Gastrocnemius medialis (tissue), 4 donors: Measurements from ENCODE around the gene NECAB3. TPM values are rescaled to one million over a fixed set of nuclear protein-coding genes. Genes with fewer than 3 reads are reported as not detected.

Experiments
- ATAC-seq, 2 donors: fragments of 150-250 bp; one replicate each; pipeline ENCODE4 v1.9.1; 2016
- DNase-seq, 2 donors: peaks; one replicate each; pipeline ENCODE4 v3.0.0-alpha.2; 2019
- H3K27ac ChIP-seq, 4 donors: fragments of 200-600 bp; sonication (generic); 1 replicate in 1 of 4; 2 replicates in 3 of 4; pipeline ENCODE4 v1.5.1; 2016 to 2018; ENCODE audit warnings: mild to moderate bottlenecking in 2 of 4, moderate library complexity in 1 of 4
- H3K27me3 ChIP-seq, 3 donors: fragments of 200-600 bp; sonication (generic) in 2 of 3; 1 replicate in 1 of 3; 2 replicates in 2 of 3; pipeline versions ENCODE4 v1.5.1 to v1.6.0; 2016 to 2019; ENCODE audit warnings: mild to moderate bottlenecking in 1 of 3, moderate library complexity in 1 of 3
- H3K36me3 ChIP-seq, 2 donors: fragments of 200-600 bp; sonication (generic) in 1 of 2; one replicate each; pipeline ENCODE4 v1.5.1; 2017 to 2018
- H3K4me1 ChIP-seq, 2 donors: fragments of 200-600 bp; sonication (generic) in 1 of 2; one replicate each; pipeline ENCODE4 v1.5.1; 2016 to 2017; ENCODE audit warnings: mild to moderate bottlenecking in 2 of 2
- H3K4me3 ChIP-seq, 4 donors: fragments of 200-600 bp; sonication (generic) in 3 of 4; 1 replicate in 1 of 4; 2 replicates in 3 of 4; pipeline ENCODE4 v1.5.1; 2016 to 2019; ENCODE audit warnings: mild to moderate bottlenecking in 2 of 4
- H3K9me3 ChIP-seq, 3 donors: fragments of 200-600 bp; sonication (generic) in 2 of 3; 1 replicate in 1 of 3; 2 replicates in 2 of 3; pipeline ENCODE4 v1.5.1; 2016 to 2019
- POLR2A ChIP-seq, 2 donors: fragments of 450-650 bp; IDR thresholded peaks; one replicate each; pipeline ENCODE4 v1.6.1; 2017; ENCODE audit warnings: antibody characterized with exemption in 2 of 2, mild to moderate bottlenecking in 2 of 2, moderate library complexity in 2 of 2
- in situ Hi-C, 4 donors: fragments of 200-750 bp; cut with MboI; loops; one replicate each; pipeline versions ENCODE4 v1.15.0 to v1.8.0; 2017; ENCODE audit warnings: low sequenced_read_pairs in 4 of 4
- intact Hi-C: fragments of 100-400 bp; cut with DNase I; formaldehyde crosslinking; loops from one replicate; pipeline ENCODE4 v1.15.1; 2023; ENCODE audit warnings: low total_unique reads
- total RNA-seq, 4 donors: library from RNA; depleted of rRNA; stranded (reverse); fragments of >200 nt; gene quantifications; one replicate each; pipeline versions ENCODE4 v1.1.0 to v1.2.3, GENCODE V29; 2016
- TF ChIP-seq, protein P1 (sequence below), 5 experiments: fragments of 450-650 bp in 3 of 5; fragments of 200-600 bp in 2 of 5; sonication (generic) in 2 of 5; IDR thresholded peaks in 4 of 5; conservative IDR thresholded peaks in 1 of 5; 1 replicate in 4 of 5; 2 replicates in 1 of 5; pipeline ENCODE4 v1.5.1; 2016 to 2019; ENCODE audit warnings: antibody characterized with exemption in 5 of 5, mild to moderate bottlenecking in 3 of 5, moderate library complexity in 3 of 5

The NECAB3 gene
- total RNA-seq, 4 donors from 2014 or later = 72.3 to 127 (median 107) TPM

DNA sequence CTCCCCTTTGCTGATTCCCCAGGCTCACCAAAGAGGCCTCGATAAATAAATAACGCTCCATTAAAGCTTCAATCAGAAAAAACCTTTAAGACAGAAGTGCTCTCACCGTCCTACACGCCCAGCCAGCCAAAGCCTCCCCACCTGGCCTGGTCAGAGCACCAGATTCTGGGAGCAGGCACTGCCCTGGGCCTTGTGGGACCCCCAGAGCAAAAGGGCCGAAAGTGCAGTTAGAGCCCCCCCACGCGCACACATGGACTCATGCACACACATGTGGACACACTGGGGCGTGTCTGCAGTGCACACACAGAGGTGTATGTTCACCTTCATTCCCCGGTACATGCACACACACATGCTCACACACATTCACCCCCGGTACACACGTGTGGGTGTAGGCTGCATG is 1.9 kb upstream of the NECAB3 start:
- TF ChIP-seq, protein P1, sequence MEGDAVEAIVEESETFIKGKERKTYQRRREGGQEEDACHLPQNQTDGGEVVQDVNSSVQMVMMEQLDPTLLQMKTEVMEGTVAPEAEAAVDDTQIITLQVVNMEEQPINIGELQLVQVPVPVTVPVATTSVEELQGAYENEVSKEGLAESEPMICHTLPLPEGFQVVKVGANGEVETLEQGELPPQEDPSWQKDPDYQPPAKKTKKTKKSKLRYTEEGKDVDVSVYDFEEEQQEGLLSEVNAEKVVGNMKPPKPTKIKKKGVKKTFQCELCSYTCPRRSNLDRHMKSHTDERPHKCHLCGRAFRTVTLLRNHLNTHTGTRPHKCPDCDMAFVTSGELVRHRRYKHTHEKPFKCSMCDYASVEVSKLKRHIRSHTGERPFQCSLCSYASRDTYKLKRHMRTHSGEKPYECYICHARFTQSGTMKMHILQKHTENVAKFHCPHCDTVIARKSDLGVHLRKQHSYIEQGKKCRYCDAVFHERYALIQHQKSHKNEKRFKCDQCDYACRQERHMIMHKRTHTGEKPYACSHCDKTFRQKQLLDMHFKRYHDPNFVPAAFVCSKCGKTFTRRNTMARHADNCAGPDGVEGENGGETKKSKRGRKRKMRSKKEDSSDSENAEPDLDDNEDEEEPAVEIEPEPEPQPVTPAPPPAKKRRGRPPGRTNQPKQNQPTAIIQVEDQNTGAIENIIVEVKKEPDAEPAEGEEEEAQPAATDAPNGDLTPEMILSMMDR (IDR thresholded peaks at IDR 0.05 in 4 of 5, conservative IDR thresholded peaks at IDR 0.05 in 1 of 5) = no peak
- no peak for TF ChIP-seq POLR2A (IDR thresholded peaks at IDR 0.05)
- H3K9me3 ChIP-seq = no peaks in the 10 kb centered on the region
- H3K27me3 ChIP-seq = no peaks in the 10 kb centered on the region
- DNase-seq (no peak), ATAC-seq (no peak)
- peaks cover 0 to 7% of the 10 kb centered on the region in 2 donors for H3K36me3 ChIP-seq
- peaks cover 18 to 23% of the 10 kb centered on the region in 2 donors for H3K4me1 ChIP-seq
- peak overlapping the region; percentile 70 to 96 (median 92) for H3K27ac ChIP-seq
- intact Hi-C loops (no loop called here), in situ Hi-C loops (no loop called here)
- no peak overlapping the region for H3K4me3 ChIP-seq

DNA sequence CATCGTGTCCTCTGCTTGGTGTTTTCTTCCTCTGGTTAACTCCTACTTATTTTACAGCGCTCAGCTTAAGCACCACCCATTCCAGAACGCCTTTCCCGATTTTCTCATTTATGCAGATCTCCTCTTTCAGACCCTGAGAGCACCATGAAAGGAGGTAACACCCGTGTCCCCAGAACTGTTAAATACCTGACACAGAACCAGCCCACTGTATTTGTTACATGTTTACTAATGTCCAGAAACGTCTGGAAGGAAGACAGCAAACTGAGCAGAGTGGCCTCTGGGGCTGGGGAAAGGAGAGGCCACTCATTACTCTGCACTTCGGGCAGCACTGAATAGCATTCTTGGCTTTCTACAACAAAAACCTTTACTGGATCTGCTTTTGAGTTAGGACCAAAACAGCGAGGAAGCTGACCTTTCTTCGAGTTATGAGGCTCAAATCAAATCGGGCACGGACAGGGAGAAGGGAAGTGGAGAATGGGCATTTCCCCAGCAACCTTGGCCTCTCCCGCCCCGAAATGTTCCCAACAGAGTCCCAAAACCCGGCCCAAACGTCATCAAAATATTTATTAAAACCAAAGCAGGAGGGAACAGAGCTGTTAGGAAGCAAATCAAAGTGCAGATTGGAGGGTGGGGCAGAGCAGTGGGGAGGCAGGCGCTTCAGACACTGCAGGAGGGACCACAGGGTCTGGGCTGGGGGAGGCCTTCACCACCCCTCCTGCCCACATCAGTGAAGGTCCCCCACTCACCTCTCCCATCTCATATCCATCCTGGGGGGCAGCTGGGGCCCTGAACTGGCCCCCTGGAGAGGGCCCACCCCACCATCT is 1.1 kb upstream of the NECAB3 start:
- no peak for TF ChIP-seq POLR2A (IDR thresholded peaks at IDR 0.05)
- ATAC-seq = peak in 1 of 2 donors; percentile 7
- DNase-seq = peak; percentile 18 to 48
- H3K36me3 ChIP-seq = peaks cover 0 to 10% of the 10 kb centered on the region in 2 donors
- H3K27me3 ChIP-seq = no peaks in the 10 kb centered on the region
- peak overlapping the region; percentile 70 to 96 (median 92) for H3K27ac ChIP-seq
- intact Hi-C loops (no loop called here), in situ Hi-C loops (no loop called here)
- H3K4me1 ChIP-seq = peaks cover 18 to 23% of the 10 kb centered on the region in 2 donors
- H3K4me3 ChIP-seq = peak overlapping the region; percentile 51 to 91 (median 80)
- H3K9me3 ChIP-seq = no peaks in the 10 kb centered on the region

DNA sequence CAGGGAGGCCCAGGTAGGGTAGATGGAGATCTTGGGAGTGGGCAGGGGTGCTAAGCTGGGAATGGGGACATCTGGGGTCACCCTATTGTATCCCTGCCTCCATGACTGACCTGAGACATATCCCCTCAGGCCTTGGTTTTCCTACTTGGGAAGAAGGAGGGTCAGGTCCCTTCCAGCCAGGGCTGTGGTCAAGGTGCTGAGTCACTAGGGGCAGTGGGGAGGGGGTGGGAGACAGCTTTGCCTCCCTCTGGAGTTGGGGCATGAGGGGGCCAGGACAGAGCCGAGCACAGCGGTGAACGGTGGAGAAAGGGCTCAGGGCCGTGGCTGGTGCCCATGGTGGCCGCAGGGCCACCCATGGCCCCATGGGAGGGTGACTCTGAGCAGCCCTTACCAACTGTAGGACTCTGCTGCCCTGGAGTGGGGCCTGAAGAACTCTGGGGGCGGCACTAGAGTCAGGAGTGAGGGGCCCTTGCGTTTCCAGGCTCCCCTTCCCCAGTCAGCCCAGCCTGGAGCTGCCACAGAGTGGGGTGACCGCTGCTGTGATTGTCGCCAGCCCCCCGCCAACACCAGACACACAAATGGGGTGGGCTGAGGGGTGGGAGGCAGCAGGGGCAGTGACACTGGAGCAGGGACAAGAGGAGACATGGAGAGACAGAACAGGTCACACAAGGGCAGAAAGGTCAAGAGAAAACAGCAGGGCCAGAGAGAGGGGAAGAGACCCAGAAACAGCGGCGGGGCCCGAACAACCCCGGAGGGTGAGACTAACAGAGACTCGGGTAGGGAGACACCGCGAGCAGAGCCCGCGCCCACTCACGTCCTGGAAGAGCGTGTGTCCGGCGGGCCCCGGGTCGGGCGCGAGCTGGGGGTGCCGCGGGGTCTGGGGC is 576 bp downstream of the NECAB3 start:
- Histone ChIP-seq H3K27ac (peak overlapping the region; percentile 89 to 96 (median 93)), H3K4me3 (peak overlapping the region; percentile 78 to 83 (median 83)), H3K9me3 (no peaks in the 10 kb centered on the region), H3K27me3 (no peaks in the 10 kb centered on the region), H3K36me3 (peaks cover 0 to 13% of the 10 kb centered on the region in 2 donors), H3K4me1 (peaks cover 18 to 23% of the 10 kb centered on the region in 2 donors)
- in situ Hi-C loops (no loop called here), intact Hi-C loops (loop anchor here (5.0 kb wide), 2 partner anchors 59 to 139 kb away; partner anchors contain the start of genes CHMP4B and ZNF341)
- DNase-seq (no peak), ATAC-seq (peak; percentile 24 to 56)
- no peak for TF ChIP-seq POLR2A (IDR thresholded peaks at IDR 0.05)
- TF ChIP-seq, protein P1 (IDR thresholded peaks at IDR 0.05 in 4 of 5, conservative IDR thresholded peaks at IDR 0.05 in 1 of 5) = no peak

DNA sequence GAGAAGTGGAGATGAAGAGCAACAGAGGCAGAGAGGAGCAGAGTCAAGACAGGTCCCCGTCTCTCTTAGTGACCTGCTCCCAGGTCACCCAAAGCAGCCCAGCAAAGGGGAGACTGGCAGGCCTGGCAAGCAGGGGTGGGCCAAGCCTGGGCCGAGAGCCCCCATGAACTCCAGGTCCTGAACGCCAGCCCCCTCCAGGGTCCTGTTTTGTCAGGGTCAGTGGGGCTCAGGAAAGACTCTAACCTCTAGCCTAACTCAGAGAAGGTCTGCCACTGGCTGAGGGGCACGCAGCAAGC is 1.2 kb downstream of the NECAB3 start:
- Histone ChIP-seq H3K4me1 (peaks cover 18 to 23% of the 10 kb centered on the region in 2 donors), H3K9me3 (no peaks in the 10 kb centered on the region), H3K27ac (peak overlapping the region; percentile 89 to 96 (median 93)), H3K36me3 (peaks cover 0 to 15% of the 10 kb centered on the region in 2 donors), H3K27me3 (no peaks in the 10 kb centered on the region), H3K4me3 (peak overlapping the region; percentile 78 to 83 (median 83))
- in situ Hi-C loops = no loop called here
- no peak for DNase-seq
- intact Hi-C loops = loop anchor here (5.0 kb wide), 2 partner anchors 59 to 139 kb away; partner anchors contain the start of genes CHMP4B and ZNF341
- TF ChIP-seq POLR2A (IDR thresholded peaks at IDR 0.05) = no peak
- TF ChIP-seq, protein P1 (IDR thresholded peaks at IDR 0.05 in 4 of 5, conservative IDR thresholded peaks at IDR 0.05 in 1 of 5) = no peak
- no peak for ATAC-seq
